ENCODE measurements around the gene FBXO42. TPM values are rescaled to one million over a fixed set of nuclear protein-coding genes. Genes with fewer than 3 reads are reported as not detected.

The FBXO42 gene
- polyA plus RNA-seq, 1 donor: 21.0 TPM

DNA sequence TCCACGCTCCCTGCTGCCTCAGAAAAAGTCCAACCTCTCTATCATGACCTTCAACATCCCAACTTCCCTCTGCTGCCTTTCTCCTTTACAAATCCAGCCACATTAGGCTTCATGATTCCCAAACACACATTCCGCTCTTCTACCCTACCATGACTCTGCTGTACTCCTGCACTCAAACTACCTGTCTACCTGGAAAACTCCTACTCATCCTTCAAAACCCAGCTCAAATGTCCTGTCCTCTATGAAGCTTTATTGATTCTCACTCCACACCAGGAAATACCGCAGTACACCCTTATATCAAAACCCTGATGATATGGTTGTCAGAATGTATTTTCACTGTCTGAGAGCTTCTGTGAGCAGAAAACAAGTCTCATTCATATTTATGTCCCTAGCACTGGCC lies 148.7 kb downstream of the FBXO42 start:
- DNase-seq: no peak

- no peak for DNase-seq
Observed at GRCh38 chr1:16202281-16203210, 149.7 kb downstream of the FBXO42 start.

DNA sequence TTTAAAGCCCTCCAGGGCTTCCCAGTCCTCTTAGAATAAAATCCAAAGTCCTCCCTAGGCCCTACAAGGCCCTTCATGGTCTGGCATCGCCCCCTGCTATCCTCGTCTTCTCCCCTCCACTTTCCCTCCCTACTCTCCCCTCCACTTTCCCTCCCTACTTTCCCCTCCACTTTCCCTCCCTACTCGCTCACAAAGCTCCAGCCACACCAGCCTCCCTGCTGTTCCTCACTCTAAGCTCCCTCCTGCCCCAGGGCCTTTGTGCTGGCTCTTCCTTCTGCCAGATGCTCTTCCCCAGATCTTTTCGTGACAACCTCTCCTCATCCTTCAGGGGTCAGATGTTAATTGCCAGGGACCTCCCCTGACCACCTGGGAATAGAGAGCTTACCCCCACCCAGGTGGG lies 152.6 kb downstream of the FBXO42 start:
- no peak for DNase-seq

GRCh38 chr1:16199157-16199501 lies 153.2 kb downstream of the FBXO42 start:
- no peak for DNase-seq

GRCh38 chr1:16198444-16199156 lies 153.7 kb downstream of the FBXO42 start:
- DNase-seq: no peak

DNA sequence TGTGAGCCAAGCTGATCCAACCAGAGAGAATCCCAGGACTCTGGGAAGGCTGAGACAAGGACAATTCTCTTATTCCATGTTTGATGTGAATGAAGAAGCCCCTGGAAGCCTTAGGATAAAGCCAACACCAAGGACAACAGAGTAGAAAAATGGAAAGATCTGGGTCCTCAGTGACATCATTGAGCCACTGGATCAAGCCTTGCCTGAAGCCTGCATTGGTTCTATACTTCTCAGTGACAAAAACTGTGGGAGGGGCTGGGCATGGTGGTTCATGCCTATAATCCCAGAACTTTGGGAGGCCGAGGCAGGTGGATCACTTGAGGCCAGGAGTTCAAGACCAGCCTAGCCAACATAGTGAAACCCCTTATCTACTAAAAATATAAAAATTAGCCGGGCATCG lies 155.4 kb downstream of the FBXO42 start:
- no peak for DNase-seq

Other genes with a start within 250 kb of the FBXO42 start
- gene EPHA2, start 196.4 kb downstream of the FBXO42 start, polyA plus RNA-seq (ENCODE audit: insufficient read length): 8.9 TPM
- 4.3 TPM for gene ARHGEF19, start 139.8 kb downstream of the FBXO42 start, polyA plus RNA-seq (ENCODE audit: insufficient read length)
- 4.9 TPM for gene CPLANE2, start 115.3 kb downstream of the FBXO42 start, polyA plus RNA-seq (ENCODE audit: insufficient read length)
- 88.0 TPM for gene SZRD1, start 14.8 kb upstream of the FBXO42 start, polyA plus RNA-seq (ENCODE audit: insufficient read length)
- gene SPATA21, start 84.9 kb upstream of the FBXO42 start, polyA plus RNA-seq (ENCODE audit: insufficient read length): 0.30 TPM
- 40.8 TPM for gene NECAP2, start 88.2 kb upstream of the FBXO42 start, polyA plus RNA-seq (ENCODE audit: insufficient read length)
- not detected for gene RNU1-1, start 161.8 kb upstream of the FBXO42 start, polyA plus RNA-seq (ENCODE audit: insufficient read length)

All from hindlimb muscle (tissue), 1 donor.